BJ (cell line): ENCODE results near the gene KRI1. TPM values are rescaled to one million over a fixed set of nuclear protein-coding genes. Genes with fewer than 3 reads are reported as not detected.

Experiments
- CTCF ChIA-PET: fragments of 350-600 bp; formaldehyde crosslinking; extraction: SDS; loops from one replicate; lab custom pipeline; 2021; ENCODE audit warnings: antibody characterized with exemption, inconsistent platforms; lab: Yijun Ruan, JAX
- POLR2A ChIA-PET: fragments of 300-600 bp; sonication (Branson Sonifier 250); formaldehyde crosslinking; extraction: SDS; loops from one replicate; lab custom pipeline; 2021; ENCODE audit warnings: antibody characterized with exemption; lab: Charles Lee
- DNase-seq: peaks from one replicate; pipeline ENCODE4 v3.0.0-alpha.2; 2011; ENCODE audit warnings: low read depth
- H3K27me3 ChIP-seq: 2 replicates; pipeline ENCODE4 v1.6.0; 2011; ENCODE audit warnings: low read length; ENCODE audit not compliant: control insufficient read depth, insufficient read depth
- H3K36me3 ChIP-seq: 2 replicates; pipeline ENCODE4 v1.5.1; 2011; ENCODE audit warnings: low read length; ENCODE audit not compliant: control insufficient read depth, insufficient read depth
- H3K4me3 ChIP-seq: 2 replicates; pipeline ENCODE4 v1.5.1; 2011; ENCODE audit warnings: low read depth, mild to moderate bottlenecking, control low read depth, low read length
- CTCF ChIP-seq: IDR thresholded peaks from 2 replicates; pipeline ENCODE4 v1.5.1; 2011; ENCODE audit warnings: low read depth, mild to moderate bottlenecking, control low read depth, inconsistent platforms, low read length, moderate library complexity; ENCODE audit not compliant: insufficient read depth
- polyA plus RNA-seq: library from polyadenylated mRNA; depleted of rRNA; stranded (reverse); fragments of >200 nt; gene quantifications from 2 replicates; pipeline ENCODE4 v1.2.3, GENCODE V29; 2011

The KRI1 gene
- polyA plus RNA-seq, 1 experiment: 10.0 TPM

- CTCF ChIA-PET: interaction anchor here (0.6 to 1.4 kb wide), 2 partner anchors 12 to 47 kb away, joined by 3 to 5 read pairs; partner anchors contain the start of gene KRI1
- no peak for DNase-seq
- TF ChIP-seq CTCF: no peak
- POLR2A ChIA-PET: no interaction called here
- H3K27me3 ChIP-seq: peaks cover 22% of the 10 kb centered on the region
- no peak overlapping the region for H3K4me3 ChIP-seq
- no peaks in the 10 kb centered on the region for H3K36me3 ChIP-seq
Measured at GRCh38 chr19:10518444-10519361, 47.1 kb downstream of the KRI1 start.

GRCh38 chr19:10517760-10518443 lies 47.9 kb downstream of the KRI1 start:
- TF ChIP-seq CTCF: no peak
- peaks cover 27% of the 10 kb centered on the region for H3K27me3 ChIP-seq
- ChIA-PET CTCF (interaction anchor here (0.6 to 1.7 kb wide), 4 partner anchors 10 to 48 kb away, joined by 3 to 6 read pairs (median 5); partner anchors contain the start of gene KRI1), POLR2A (no interaction called here)
- no peaks in the 10 kb centered on the region for H3K36me3 ChIP-seq
- DNase-seq: no peak
- H3K4me3 ChIP-seq: peak overlapping the region; percentile 30

GRCh38 chr19:10517361-10517759 lies 48.5 kb downstream of the KRI1 start, which contains the start of gene S1PR5:
TSS of gene S1PR5 (minus strand) at chr19:10517447. CDS start at chr19:10515011, 2,436 bp downstream.
- DNase-seq: no peak
- TF ChIP-seq CTCF: no peak
- H3K27me3 ChIP-seq: peaks cover 27% of the 10 kb centered on the region
- peak within 1 kb of the TSS; percentile 30 for H3K4me3 ChIP-seq
- ChIA-PET CTCF (interaction anchor here (1.1 to 1.7 kb wide), 4 partner anchors 10 to 63 kb away, joined by 3 to 6 read pairs (median 5); no protein-coding TSS in a partner anchor), POLR2A (no interaction called here)
- no peaks in the 10 kb centered on the region for H3K36me3 ChIP-seq

- TF ChIP-seq CTCF: no peak
- DNase-seq: no peak
- H3K4me3 ChIP-seq: peak overlapping the region; percentile 30
- H3K27me3 ChIP-seq: peaks cover 27% of the 10 kb centered on the region
- POLR2A ChIA-PET: no interaction called here
- CTCF ChIA-PET: interaction anchor here (1.0 to 1.7 kb wide), 6 partner anchors 9 to 64 kb away, joined by 3 to 6 read pairs (median 5); no protein-coding TSS in a partner anchor
- H3K36me3 ChIP-seq: no peaks in the 10 kb centered on the region
Measured at GRCh38 chr19:10516671-10517286, 49.0 kb downstream of the KRI1 start.
